HEK293 (cell line): ENCODE results near the gene MGST2.

ENCODE experiments used
- GLIS2 ChIP-seq: fragments of 450-650 bp; formaldehyde crosslinking; IDR thresholded peaks from 2 replicates; pipeline ENCODE4 v1.5.1; 2016; ENCODE audit warnings: missing biosample characterization, missing genetic modification characterization
- SP2 ChIP-seq: fragments of 450-650 bp; formaldehyde crosslinking; IDR thresholded peaks from 2 replicates; pipeline ENCODE4 v1.5.1; 2016; ENCODE audit warnings: missing biosample characterization, missing genetic modification characterization
- ZEB2 ChIP-seq: fragments of 450-650 bp; formaldehyde crosslinking; IDR thresholded peaks from 2 replicates; pipeline ENCODE4 v1.5.1; 2016; ENCODE audit warnings: missing biosample characterization, missing genetic modification characterization
- ZNF274 ChIP-seq, 2 experiments: fragments of 200-500 bp in 1 of 2; fragments of 450-650 bp in 1 of 2; sonication (Bioruptor generic) in 1 of 2; formaldehyde crosslinking in 1 of 2; IDR thresholded peaks; 2 replicates each; pipeline versions ENCODE4 v1.5.1 to v1.6.1; 2014 to 2016; ENCODE audit warnings: borderline replicate concordance in 1 of 2, inconsistent platforms in 1 of 2, low read length in 1 of 2, missing biosample characterization in 1 of 2, missing genetic modification characterization in 1 of 2
- ZNF311 ChIP-seq: fragments of 450-650 bp; formaldehyde crosslinking; IDR thresholded peaks from 2 replicates; pipeline ENCODE4 v1.5.1; 2017; ENCODE audit warnings: missing biosample characterization, missing genetic modification characterization, borderline replicate concordance
- ZNF670 ChIP-seq: fragments of 450-650 bp; formaldehyde crosslinking; IDR thresholded peaks from 2 replicates; pipeline ENCODE4 v1.5.1; 2016; ENCODE audit warnings: missing biosample characterization, missing genetic modification characterization, low read depth
- ZNF76 ChIP-seq: fragments of 450-650 bp; formaldehyde crosslinking; IDR thresholded peaks from 2 replicates; pipeline ENCODE4; 2016; ENCODE audit warnings: low read depth, missing biosample characterization, missing genetic modification characterization, borderline replicate concordance
- ZSCAN30 ChIP-seq: fragments of 450-650 bp; IDR thresholded peaks from 2 replicates; pipeline ENCODE4 v1.5.1; 2018; ENCODE audit warnings: missing biosample characterization, mild to moderate bottlenecking, missing genetic modification characterization, moderate library complexity
- TF ChIP-seq, protein P1 (sequence below): fragments of 450-650 bp; formaldehyde crosslinking; IDR thresholded peaks from 2 replicates; pipeline ENCODE4 v1.5.1; 2017; ENCODE audit warnings: missing biosample characterization, missing genetic modification characterization

- no peak for TF ChIP-seq ZNF311 (tag by site-specific recombination)
- no peak for TF ChIP-seq ZSCAN30
- TF ChIP-seq ZNF670 (tag by site-specific recombination) = no peak
- TF ChIP-seq SP2 (tag by site-specific recombination) = no peak
- TF ChIP-seq ZEB2 (tag by site-specific recombination) = no peak
- no peak for TF ChIP-seq ZNF274 (IDR thresholded peaks at IDR 0.05; ENCODE audit: low read length)
- TF ChIP-seq ZNF274 (tag by site-specific recombination; IDR thresholded peaks at IDR 0.05; ENCODE audit: borderline replicate concordance) = no peak
- no peak for TF ChIP-seq GLIS2
- TF ChIP-seq ZNF76 (tag by site-specific recombination) = no peak
- TF ChIP-seq, protein P1, sequence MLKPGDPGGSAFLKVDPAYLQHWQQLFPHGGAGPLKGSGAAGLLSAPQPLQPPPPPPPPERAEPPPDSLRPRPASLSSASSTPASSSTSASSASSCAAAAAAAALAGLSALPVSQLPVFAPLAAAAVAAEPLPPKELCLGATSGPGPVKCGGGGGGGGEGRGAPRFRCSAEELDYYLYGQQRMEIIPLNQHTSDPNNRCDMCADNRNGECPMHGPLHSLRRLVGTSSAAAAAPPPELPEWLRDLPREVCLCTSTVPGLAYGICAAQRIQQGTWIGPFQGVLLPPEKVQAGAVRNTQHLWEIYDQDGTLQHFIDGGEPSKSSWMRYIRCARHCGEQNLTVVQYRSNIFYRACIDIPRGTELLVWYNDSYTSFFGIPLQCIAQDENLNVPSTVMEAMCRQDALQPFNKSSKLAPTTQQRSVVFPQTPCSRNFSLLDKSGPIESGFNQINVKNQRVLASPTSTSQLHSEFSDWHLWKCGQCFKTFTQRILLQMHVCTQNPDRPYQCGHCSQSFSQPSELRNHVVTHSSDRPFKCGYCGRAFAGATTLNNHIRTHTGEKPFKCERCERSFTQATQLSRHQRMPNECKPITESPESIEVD (tag by site-specific recombination) = no peak
Measured at GRCh38 chr4:139624441-139625092, 41.1 kb upstream of the MGST2 start.
